ENCODE measurements around the gene SNRPD1. TPM values are rescaled to one million over a fixed set of nuclear protein-coding genes. Genes with fewer than 3 reads are reported as not detected.

Gene SNRPD1
- total and polyA plus RNA-seq, 2 of the 8 experiments (the other 6 are each of a cell fraction or from before 2014, with no cell fraction given), result 59.6 to 180 TPM

DNA sequence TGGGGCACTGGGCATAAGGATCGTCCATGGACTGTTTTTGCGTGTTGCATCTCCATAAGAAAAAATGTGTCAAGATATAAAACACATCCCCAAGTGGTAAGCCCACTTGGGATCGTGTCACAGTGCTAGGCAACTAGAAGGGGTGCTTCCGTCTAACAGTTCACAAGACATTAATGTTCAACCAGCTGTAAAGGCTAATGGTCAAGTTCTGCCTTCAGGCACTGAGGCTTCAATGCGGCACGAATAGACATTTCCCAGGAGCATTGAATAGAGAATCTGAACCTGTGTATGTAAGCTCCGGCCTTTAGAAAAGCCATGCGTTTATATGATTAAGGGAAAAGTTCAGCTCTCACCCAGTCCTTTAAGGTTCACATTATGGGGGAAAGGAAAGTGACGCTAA, 50.5 kb downstream of the SNRPD1 start:
- FAIRE-seq, result no peak
- 94% methylated on average over 9 of the region's 9 CpGs; no CpG with 5 or more reads in 1 of the 2 experiments for WGBS, 2 experiments (ENCODE audit: extremely low coverage in 1 of 2, insufficient coverage in 1 of 2, insufficient read length in 1 of 2, insufficient replicate concordance in 2 of 2, low coverage in 1 of 2, low lambda C conversion rate in 2 of 2, missing lambda C conversion rate in 1 of 2)

More for the DNA sequence above, 50.5 kb downstream of the SNRPD1 start:
- H3K23me2 ChIP-seq (ENCODE audit: low read depth, low read length), result no peaks in the 10 kb centered on the region
- H3K14ac ChIP-seq (ENCODE audit: insufficient read length), result no peak overlapping the region
- no peak overlapping the region for H2BK15ac ChIP-seq (ENCODE audit: low read length)
- ChIA-PET POLR2A (ENCODE audit: partially characterized antibody) (interaction anchor here (0.5 to 1.4 kb wide), 3 partner anchors 15 to 102 kb away, joined by 3 read pairs; no protein-coding TSS in a partner anchor), CTCF (ENCODE audit: partially characterized antibody) (interaction anchor here (0.9 to 1.5 kb wide), 2 partner anchors 13 to 50 kb away, joined by 3 to 4 read pairs; partner anchors contain the start of gene SNRPD1)
- no peak overlapping the region for H3K18ac ChIP-seq (ENCODE audit: extremely low read depth, low read length)
- H4K5ac ChIP-seq (ENCODE audit: insufficient read length, low read depth, low read length), result no peak overlapping the region
- H2BK120ac ChIP-seq (replicated peaks; ENCODE audit: low read depth, low read length), result no peak overlapping the region
- peak in 1 of 2 experiments; percentile 32 for DNase-seq (ENCODE audit: low read depth in 1 of 2, low spot score in 2 of 2)
- H3K9ac ChIP-seq (replicated peaks in 1 of 4; ENCODE audit: extremely low read depth in 1 of 4, low read depth in 3 of 4, low read length in 3 of 4), result no peak overlapping the region
- H3K79me2 ChIP-seq (ENCODE audit: control insufficient read depth in 1 of 2, insufficient read depth in 2 of 2, low read length in 2 of 2), result no peaks in the 10 kb centered on the region
- H3K36me3 ChIP-seq (ENCODE audit: control insufficient read depth in 2 of 4, insufficient read depth in 4 of 4, low read length in 3 of 4), result 0 out of 8 replicates have a peak, but pooled peaks cover 0 to 3% (median 0%) of the 10 kb centered on the region in 4 experiments
- TF ChIP-seq KDM5A (IDR thresholded peaks at IDR 0.05; ENCODE audit: low read length) (no peak), HDAC2 (IDR thresholded peaks at IDR 0.05; ENCODE audit: borderline replicate concordance in 1 of 2, low read depth in 2 of 2, low read length in 2 of 2) (no peak), ASH2L (IDR thresholded peaks at IDR 0.05; ENCODE audit: low read length) (no peak), TCF12 (IDR thresholded peaks at IDR 0.05; ENCODE audit: low read depth, low read length) (no peak), POLR2A (IDR thresholded peaks at IDR 0.05; ENCODE audit: control extremely low read depth in 1 of 2, low read depth in 2 of 2, low read length in 2 of 2) (no peak), BCL11A (IDR thresholded peaks at IDR 0.05; ENCODE audit: low read depth in 2 of 2, low read length in 2 of 2) (no peak), CBX8 (IDR thresholded peaks at IDR 0.05; ENCODE audit: borderline replicate concordance, low read depth, low read length) (no peak), NANOG (IDR thresholded peaks at IDR 0.05; ENCODE audit: insufficient read depth, low read depth, low read length, poor library complexity, severe bottlenecking) (no peak)
- H2BK5ac ChIP-seq (ENCODE audit: low read depth, low read length), result no peak overlapping the region
- H3K27ac ChIP-seq (ENCODE audit: low read depth, low read length), result no peak overlapping the region
- no peak overlapping the region for H3K56ac ChIP-seq (replicated peaks; ENCODE audit: insufficient read length, low read depth, low read length)
- no peaks in the 10 kb centered on the region for H3K27me3 ChIP-seq (replicated peaks in 1 of 4; ENCODE audit: control insufficient read depth in 3 of 4, extremely low read depth in 1 of 4, insufficient read depth in 3 of 4, low read length in 3 of 4)
- no peak overlapping the region for H2AFZ ChIP-seq (ENCODE audit: low read length)
- H3K9me3 ChIP-seq (ENCODE audit: insufficient read depth in 2 of 2, low read depth in 1 of 2, low read length in 1 of 2), result no peaks in the 10 kb centered on the region
- no peak overlapping the region for H3K23ac ChIP-seq (ENCODE audit: insufficient read length)
- H3K4ac ChIP-seq (replicated peaks; ENCODE audit: insufficient read length, low read depth, low read length), result no peak overlapping the region
- no peak overlapping the region for H4K91ac ChIP-seq (replicated peaks; ENCODE audit: insufficient read length, low read length)
- no peak overlapping the region for H2BK12ac ChIP-seq (ENCODE audit: low read depth, low read length)
- no peak overlapping the region for H3K4me3 ChIP-seq (ENCODE audit: extremely low read depth in 1 of 4, insufficient read depth in 2 of 4, low read depth in 3 of 4, low read length in 4 of 4)
- no peak overlapping the region for H2AK5ac ChIP-seq (ENCODE audit: low read depth, low read length)
- no peaks in the 10 kb centered on the region for H3K79me1 ChIP-seq (ENCODE audit: low read depth, low read length)
- no peaks in the 10 kb centered on the region for H3K4me1 ChIP-seq (replicated peaks in 1 of 4; ENCODE audit: control insufficient read depth in 3 of 4, insufficient read depth in 4 of 4, low read length in 3 of 4)
- no peak overlapping the region for H4K8ac ChIP-seq (ENCODE audit: extremely low read depth, insufficient read depth, low read length)
- H3K4me2 ChIP-seq (ENCODE audit: insufficient read depth in 1 of 2, low read depth in 2 of 2, low read length in 2 of 2), result no peak overlapping the region
- H4K20me1 ChIP-seq (replicated peaks in 1 of 2; ENCODE audit: control insufficient read depth in 1 of 2, insufficient read depth in 2 of 2, low read length in 2 of 2), result no peaks in the 10 kb centered on the region
- H2BK20ac ChIP-seq (ENCODE audit: low read length), result no peak overlapping the region

All from H1 (cell line).